ENCODE measurements around the gene ZDHHC18. TPM values are rescaled to one million over a fixed set of nuclear protein-coding genes. Genes with fewer than 3 reads are reported as not detected.

The ZDHHC18 gene
- total RNA-seq, 1 donor from 2014 or later, result 22.3 TPM

GRCh38 chr1:26855636-26856035, 29.1 kb downstream of the ZDHHC18 start:
- Mint-ChIP-seq H3K36me3 (ENCODE audit: low read depth, unreplicated experiment) (peaks cover 22% of the 10 kb centered on the region), H3K9me3 (ENCODE audit: unreplicated experiment) (peaks cover 3% of the 10 kb centered on the region), H3K27ac (ENCODE audit: unreplicated experiment) (no peak overlapping the region), H3K4me3 (ENCODE audit: unreplicated experiment) (no peak overlapping the region), H3K4me1 (ENCODE audit: low read depth, unreplicated experiment) (no peaks in the 10 kb centered on the region), H3K27me3 (ENCODE audit: low read depth, unreplicated experiment) (no peaks in the 10 kb centered on the region)
- H4K20me1 ChIP-seq (ENCODE audit: insufficient read depth, low read length), result no peaks in the 10 kb centered on the region
- no peak overlapping the region for H2AFZ ChIP-seq (ENCODE audit: low read depth, low read length)
- H3K4me2 ChIP-seq (ENCODE audit: low read length), result no peak overlapping the region
- TF ChIP-seq EZH2 (IDR thresholded peaks at IDR 0.05; ENCODE audit: insufficient read depth, low read length) (no peak), CTCF (IDR thresholded peaks at IDR 0.05; ENCODE audit: insufficient read depth, low read depth, low read length) (no peak)
- no peaks in the 10 kb centered on the region for H3K9me3 ChIP-seq (ENCODE audit: insufficient read depth, low read depth, low read length)
- H3K27me3 ChIP-seq (ENCODE audit: insufficient read depth, low read length), result no peaks in the 10 kb centered on the region
- no peak overlapping the region for H3K27ac ChIP-seq (ENCODE audit: low read depth, low read length)
- H3K9ac ChIP-seq (ENCODE audit: low read length), result no peak overlapping the region
- no peaks in the 10 kb centered on the region for H3K79me2 ChIP-seq (ENCODE audit: insufficient read depth, low read length)
- FAIRE-seq (no peak), DNase-seq (ENCODE audit: low read depth) (no peak)
- no peaks in the 10 kb centered on the region for H3K4me1 ChIP-seq (ENCODE audit: insufficient read depth, low read length)
- peaks cover 24% of the 10 kb centered on the region for H3K36me3 ChIP-seq (ENCODE audit: insufficient read depth, low read length)
- no peak overlapping the region for H3K4me3 ChIP-seq (ENCODE audit: insufficient read depth, low read depth, low read length)

- Mint-ChIP-seq H3K36me3 (ENCODE audit: low read depth, unreplicated experiment) (peaks cover 18% of the 10 kb centered on the region), H3K4me3 (ENCODE audit: unreplicated experiment) (no peak overlapping the region), H3K27ac (ENCODE audit: unreplicated experiment) (no peak overlapping the region), H3K27me3 (ENCODE audit: low read depth, unreplicated experiment) (no peaks in the 10 kb centered on the region), H3K4me1 (ENCODE audit: low read depth, unreplicated experiment) (no peaks in the 10 kb centered on the region), H3K9me3 (ENCODE audit: unreplicated experiment) (peaks cover 3% of the 10 kb centered on the region)
- Histone ChIP-seq H3K4me1 (ENCODE audit: insufficient read depth, low read length) (no peaks in the 10 kb centered on the region), H3K9me3 (ENCODE audit: insufficient read depth, low read depth, low read length) (no peaks in the 10 kb centered on the region), H4K20me1 (ENCODE audit: insufficient read depth, low read length) (no peaks in the 10 kb centered on the region), H3K4me3 (ENCODE audit: insufficient read depth, low read depth, low read length) (no peak overlapping the region), H3K27ac (ENCODE audit: low read depth, low read length) (no peak overlapping the region), H2AFZ (ENCODE audit: low read depth, low read length) (no peak overlapping the region), H3K9ac (ENCODE audit: low read length) (no peak overlapping the region), H3K79me2 (ENCODE audit: insufficient read depth, low read length) (no peaks in the 10 kb centered on the region), H3K4me2 (ENCODE audit: low read length) (no peak overlapping the region), H3K27me3 (ENCODE audit: insufficient read depth, low read length) (no peaks in the 10 kb centered on the region), H3K36me3 (ENCODE audit: insufficient read depth, low read length) (peaks cover 20% of the 10 kb centered on the region)
- FAIRE-seq, result no peak
- no peak for DNase-seq (ENCODE audit: low read depth)
- TF ChIP-seq CTCF (IDR thresholded peaks at IDR 0.05; ENCODE audit: insufficient read depth, low read depth, low read length) (no peak), EZH2 (IDR thresholded peaks at IDR 0.05; ENCODE audit: insufficient read depth, low read length) (no peak)
These were observed 29.7 kb downstream of the ZDHHC18 start for GRCh38 chr1:26856181-26856580.

- Histone ChIP-seq H3K4me1 (ENCODE audit: insufficient read depth, low read length) (no peaks in the 10 kb centered on the region), H3K4me2 (ENCODE audit: low read length) (no peak overlapping the region), H3K27me3 (ENCODE audit: insufficient read depth, low read length) (no peaks in the 10 kb centered on the region), H4K20me1 (ENCODE audit: insufficient read depth, low read length) (no peaks in the 10 kb centered on the region), H3K27ac (ENCODE audit: low read depth, low read length) (no peak overlapping the region), H3K4me3 (ENCODE audit: insufficient read depth, low read depth, low read length) (no peak overlapping the region), H2AFZ (ENCODE audit: low read depth, low read length) (no peak overlapping the region), H3K79me2 (ENCODE audit: insufficient read depth, low read length) (no peaks in the 10 kb centered on the region), H3K9ac (ENCODE audit: low read length) (no peak overlapping the region), H3K36me3 (ENCODE audit: insufficient read depth, low read length) (peaks cover 14% of the 10 kb centered on the region), H3K9me3 (ENCODE audit: insufficient read depth, low read depth, low read length) (no peaks in the 10 kb centered on the region)
- no peak overlapping the region for H3K27ac Mint-ChIP-seq (ENCODE audit: unreplicated experiment)
- peaks cover 12% of the 10 kb centered on the region for H3K36me3 Mint-ChIP-seq (ENCODE audit: low read depth, unreplicated experiment)
- no peak overlapping the region for H3K4me3 Mint-ChIP-seq (ENCODE audit: unreplicated experiment)
- TF ChIP-seq CTCF (IDR thresholded peaks at IDR 0.05; ENCODE audit: insufficient read depth, low read depth, low read length), result no peak
- no peak for TF ChIP-seq EZH2 (IDR thresholded peaks at IDR 0.05; ENCODE audit: insufficient read depth, low read length)
- FAIRE-seq, result no peak
- no peaks in the 10 kb centered on the region for H3K27me3 Mint-ChIP-seq (ENCODE audit: low read depth, unreplicated experiment)
- H3K9me3 Mint-ChIP-seq (ENCODE audit: unreplicated experiment), result peaks cover 3% of the 10 kb centered on the region
- no peak for DNase-seq (ENCODE audit: low read depth)
- H3K4me1 Mint-ChIP-seq (ENCODE audit: low read depth, unreplicated experiment), result peaks cover 4% of the 10 kb centered on the region
These were observed 30.3 kb downstream of the ZDHHC18 start for GRCh38 chr1:26856604-26857469.
